Measurements from ENCODE around the gene ZFC3H1. TPM values are rescaled to one million over a fixed set of nuclear protein-coding genes. Genes with fewer than 3 reads are reported as not detected.
A peak's percentile ranks its signal among the peaks of the same experiment; 100 is the strongest.

ZFC3H1 gene
- polyA plus RNA-seq, 3 donors: 12.5 to 57.0 (median 16.3) TPM

DNA sequence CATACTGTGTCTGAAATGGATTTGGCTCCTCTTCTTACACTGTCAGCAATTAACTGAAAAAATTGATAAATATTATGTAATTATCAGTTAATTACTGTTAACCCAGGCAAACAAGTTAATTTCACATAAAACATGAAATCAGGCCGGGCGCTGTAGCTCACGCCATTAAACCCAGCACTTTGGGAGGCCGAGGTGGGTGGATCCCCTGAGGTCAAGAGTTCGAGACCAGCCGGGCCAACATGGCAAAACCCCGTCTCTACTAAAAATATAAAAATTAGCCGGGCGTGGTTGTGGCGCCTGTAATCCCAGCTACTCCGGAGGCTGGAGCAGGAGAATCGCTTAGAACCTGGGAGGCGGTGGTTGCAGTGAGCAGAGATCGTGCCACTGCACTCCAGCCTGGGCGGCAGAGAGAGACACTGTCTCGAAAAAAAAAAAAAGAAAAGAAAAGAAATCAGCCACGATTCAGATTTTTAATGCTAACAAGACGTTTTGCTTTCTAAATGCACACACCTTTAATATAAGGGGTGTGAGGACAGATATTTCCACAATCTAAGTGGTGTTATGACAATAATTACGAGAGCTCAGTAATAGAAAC, 21.8 kb upstream of the ZFC3H1 start:
- Histone ChIP-seq H3K27ac (ENCODE audit: low read depth in 1 of 2, low read length in 2 of 2) (peak overlapping the region; percentile 79 to 82), H3K4me1 (ENCODE audit: control insufficient read depth in 1 of 2, insufficient read depth in 2 of 2, low read length in 2 of 2) (peaks cover 31 to 43% of the 10 kb centered on the region in 2 donors), H4K20me1 (ENCODE audit: insufficient read depth, low read length) (no peaks in the 10 kb centered on the region), H3K4me3 (replicated peaks in 1 of 3; ENCODE audit: low read depth in 2 of 3, low read length in 3 of 3) (peak overlapping the region; percentile 43 to 80 (median 74)), H3K79me2 (ENCODE audit: insufficient read depth, low read length) (peaks cover 21% of the 10 kb centered on the region), H3K36me3 (replicated peaks in 1 of 2; ENCODE audit: control insufficient read depth in 1 of 2, insufficient read depth in 2 of 2, low read length in 2 of 2) (peaks cover 0 to 6% of the 10 kb centered on the region in 2 donors), H3K4me2 (replicated peaks; ENCODE audit: extremely low read depth, low read length, poor library complexity, severe bottlenecking) (peak overlapping the region; percentile 80), H3K9me3 (replicated peaks in 1 of 2; ENCODE audit: control insufficient read depth in 1 of 2, insufficient read depth in 1 of 2, low read length in 2 of 2) (no peaks in the 10 kb centered on the region), H2AFZ (ENCODE audit: insufficient read depth, low read depth, low read length, poor library complexity, severe bottlenecking) (peak overlapping the region; percentile 83), H3K27me3 (ENCODE audit: control insufficient read depth in 2 of 2, insufficient read depth in 2 of 2, low read length in 2 of 2) (no peaks in the 10 kb centered on the region), H3K9ac (ENCODE audit: insufficient read depth, low read length, poor library complexity, severe bottlenecking) (peak overlapping the region; percentile 75)
- intact Hi-C loops (cut with micrococcal nuclease): loop anchor here (5.0 to 10.0 kb wide), 2 partner anchors 67 to 69 kb away; partner anchors contain the start of gene RAB21 (in 2 of the 2)
- WGBS (ENCODE audit: insufficient coverage): 71% methylated on average over 9 of the region's 19 CpGs
- H3K9me3 Mint-ChIP-seq: peaks cover 0 to 2% (median 0%) of the 10 kb centered on the region in 7 donors
- H3K4me1 Mint-ChIP-seq: peaks cover 24% of the 10 kb centered on the region
- H3K27ac Mint-ChIP-seq: peak overlapping the region; percentile 86 to 99 (median 95)
- peaks cover 0 to 2% (median 0%) of the 10 kb centered on the region in 3 donors for H3K27me3 Mint-ChIP-seq (ENCODE audit: low read depth in 3 of 3)
- H3K4me3 Mint-ChIP-seq: peak overlapping the region; percentile 83 to 96
- H3K36me3 Mint-ChIP-seq: peaks cover 2 to 5% of the 10 kb centered on the region in 2 donors
- TF ChIP-seq, protein P1, sequence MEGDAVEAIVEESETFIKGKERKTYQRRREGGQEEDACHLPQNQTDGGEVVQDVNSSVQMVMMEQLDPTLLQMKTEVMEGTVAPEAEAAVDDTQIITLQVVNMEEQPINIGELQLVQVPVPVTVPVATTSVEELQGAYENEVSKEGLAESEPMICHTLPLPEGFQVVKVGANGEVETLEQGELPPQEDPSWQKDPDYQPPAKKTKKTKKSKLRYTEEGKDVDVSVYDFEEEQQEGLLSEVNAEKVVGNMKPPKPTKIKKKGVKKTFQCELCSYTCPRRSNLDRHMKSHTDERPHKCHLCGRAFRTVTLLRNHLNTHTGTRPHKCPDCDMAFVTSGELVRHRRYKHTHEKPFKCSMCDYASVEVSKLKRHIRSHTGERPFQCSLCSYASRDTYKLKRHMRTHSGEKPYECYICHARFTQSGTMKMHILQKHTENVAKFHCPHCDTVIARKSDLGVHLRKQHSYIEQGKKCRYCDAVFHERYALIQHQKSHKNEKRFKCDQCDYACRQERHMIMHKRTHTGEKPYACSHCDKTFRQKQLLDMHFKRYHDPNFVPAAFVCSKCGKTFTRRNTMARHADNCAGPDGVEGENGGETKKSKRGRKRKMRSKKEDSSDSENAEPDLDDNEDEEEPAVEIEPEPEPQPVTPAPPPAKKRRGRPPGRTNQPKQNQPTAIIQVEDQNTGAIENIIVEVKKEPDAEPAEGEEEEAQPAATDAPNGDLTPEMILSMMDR (IDR thresholded peaks at IDR 0.05): no peak
- no peak for DNase-seq

GRCh38 chr12:71684081-71684480, 20.4 kb upstream of the ZFC3H1 start:
- no peaks in the 10 kb centered on the region for H3K9me3 ChIP-seq (replicated peaks in 1 of 2; ENCODE audit: control insufficient read depth in 1 of 2, insufficient read depth in 1 of 2, low read length in 2 of 2)
- peak overlapping the region; percentile 65 for H2AFZ ChIP-seq (ENCODE audit: insufficient read depth, low read depth, low read length, poor library complexity, severe bottlenecking)
- H3K27ac ChIP-seq (ENCODE audit: low read depth in 1 of 2, low read length in 2 of 2): no peak overlapping the region
- intact Hi-C loops (cut with micrococcal nuclease): loop anchor here in 1 of 2 donors (10.0 kb wide), 1 partner anchor 71 kb away; the partner anchor contains the start of gene RAB21
- DNase-seq: peak in 2 of 3 donors; percentile 34 to 42
- H3K27ac Mint-ChIP-seq: no peak overlapping the region
- TF ChIP-seq, protein P1 (IDR thresholded peaks at IDR 0.05): no peak
- no peak overlapping the region for H3K9ac ChIP-seq (ENCODE audit: insufficient read depth, low read length, poor library complexity, severe bottlenecking)
- H3K4me3 Mint-ChIP-seq: peak overlapping the region; percentile 37 to 63
- peaks cover 18% of the 10 kb centered on the region for H3K79me2 ChIP-seq (ENCODE audit: insufficient read depth, low read length)
- H3K27me3 ChIP-seq (ENCODE audit: control insufficient read depth in 2 of 2, insufficient read depth in 2 of 2, low read length in 2 of 2): no peaks in the 10 kb centered on the region
- H3K4me2 ChIP-seq (replicated peaks; ENCODE audit: extremely low read depth, low read length, poor library complexity, severe bottlenecking): peak overlapping the region; percentile 59
- peaks cover 0 to 2% (median 0%) of the 10 kb centered on the region in 3 donors for H3K27me3 Mint-ChIP-seq (ENCODE audit: low read depth in 3 of 3)
- no peaks in the 10 kb centered on the region for H4K20me1 ChIP-seq (ENCODE audit: insufficient read depth, low read length)
- H3K4me1 ChIP-seq (ENCODE audit: control insufficient read depth in 1 of 2, insufficient read depth in 2 of 2, low read length in 2 of 2): peaks cover 31 to 43% of the 10 kb centered on the region in 2 donors
- H3K4me1 Mint-ChIP-seq: peaks cover 21% of the 10 kb centered on the region
- no peaks in the 10 kb centered on the region for H3K36me3 ChIP-seq (replicated peaks in 1 of 2; ENCODE audit: control insufficient read depth in 1 of 2, insufficient read depth in 2 of 2, low read length in 2 of 2)
- WGBS (ENCODE audit: insufficient coverage): 0% methylated on average over 1 of the region's 5 CpGs
- peak overlapping the region in 2 of 3 experiments; percentile 0 to 57 for H3K4me3 ChIP-seq (replicated peaks in 1 of 3; ENCODE audit: low read depth in 2 of 3, low read length in 3 of 3)
- no peaks in the 10 kb centered on the region for H3K36me3 Mint-ChIP-seq
- peaks cover 0 to 2% (median 0%) of the 10 kb centered on the region in 7 donors for H3K9me3 Mint-ChIP-seq

Measured in CD14-positive monocyte (primary cell).